Uterus (tissue), 2 donors: ENCODE results near the gene IFITM10.

ENCODE experiments used
- POLR2A ChIP-seq, 2 donors: fragments of 450-650 bp; IDR thresholded peaks; one replicate each; pipeline ENCODE4 v1.6.1; 2016; ENCODE audit warnings: antibody characterized with exemption in 2 of 2, mild to moderate bottlenecking in 1 of 2, moderate library complexity in 1 of 2
- TF ChIP-seq, protein P1 (sequence below), 4 experiments: fragments of 200-600 bp in 2 of 4; fragments of 450-650 bp in 2 of 4; sonication (generic) in 2 of 4; IDR thresholded peaks; one replicate each; pipeline ENCODE4 v1.5.1; 2016 to 2019; ENCODE audit warnings: antibody characterized with exemption in 4 of 4, mild to moderate bottlenecking in 2 of 4, moderate library complexity in 1 of 4

DNA sequence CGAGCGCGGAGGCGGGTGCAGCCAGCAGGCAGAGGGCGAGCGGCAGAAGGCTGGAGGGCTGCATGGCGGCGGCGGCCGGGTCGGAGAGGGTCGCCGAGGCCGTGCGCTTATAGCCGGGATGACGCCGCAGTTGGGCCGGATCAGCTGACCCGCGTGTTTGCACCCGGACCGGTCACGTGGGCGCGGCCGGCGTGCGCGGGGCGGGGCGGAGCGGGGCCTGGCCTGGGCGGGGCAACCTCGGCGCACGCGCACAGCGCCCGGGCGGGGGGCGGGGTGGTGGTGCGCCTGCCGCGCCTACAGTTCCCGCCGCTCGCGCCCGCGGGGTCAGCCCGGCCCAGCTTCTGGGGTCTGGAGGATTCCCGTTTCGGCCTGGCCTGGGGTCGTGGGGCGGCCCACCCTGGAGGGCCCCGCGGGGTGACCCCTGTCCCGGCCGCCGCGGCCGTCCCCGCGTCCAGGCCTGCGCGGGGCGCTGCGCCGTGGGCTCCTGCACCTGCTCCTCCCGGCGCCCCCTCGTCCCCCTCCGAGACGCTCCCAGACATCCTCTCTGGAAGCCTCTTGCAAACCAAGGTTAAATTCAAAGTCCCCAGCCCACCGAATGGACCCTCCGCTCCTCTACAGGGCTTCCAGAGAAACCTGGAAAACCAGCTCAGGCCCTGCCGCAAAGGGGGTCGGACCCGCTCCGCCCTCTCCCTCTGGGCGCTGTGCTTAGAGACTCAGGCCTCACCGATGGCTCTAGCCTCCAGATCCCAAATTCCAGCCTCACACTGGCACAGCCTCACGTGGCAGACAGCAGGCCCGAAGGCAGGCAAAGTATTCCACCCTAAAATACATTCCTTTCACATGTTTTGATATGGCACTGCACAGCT lies 13.6 kb upstream of the IFITM10 start, which contains the start of gene CTSD:
- TF ChIP-seq, protein P1, sequence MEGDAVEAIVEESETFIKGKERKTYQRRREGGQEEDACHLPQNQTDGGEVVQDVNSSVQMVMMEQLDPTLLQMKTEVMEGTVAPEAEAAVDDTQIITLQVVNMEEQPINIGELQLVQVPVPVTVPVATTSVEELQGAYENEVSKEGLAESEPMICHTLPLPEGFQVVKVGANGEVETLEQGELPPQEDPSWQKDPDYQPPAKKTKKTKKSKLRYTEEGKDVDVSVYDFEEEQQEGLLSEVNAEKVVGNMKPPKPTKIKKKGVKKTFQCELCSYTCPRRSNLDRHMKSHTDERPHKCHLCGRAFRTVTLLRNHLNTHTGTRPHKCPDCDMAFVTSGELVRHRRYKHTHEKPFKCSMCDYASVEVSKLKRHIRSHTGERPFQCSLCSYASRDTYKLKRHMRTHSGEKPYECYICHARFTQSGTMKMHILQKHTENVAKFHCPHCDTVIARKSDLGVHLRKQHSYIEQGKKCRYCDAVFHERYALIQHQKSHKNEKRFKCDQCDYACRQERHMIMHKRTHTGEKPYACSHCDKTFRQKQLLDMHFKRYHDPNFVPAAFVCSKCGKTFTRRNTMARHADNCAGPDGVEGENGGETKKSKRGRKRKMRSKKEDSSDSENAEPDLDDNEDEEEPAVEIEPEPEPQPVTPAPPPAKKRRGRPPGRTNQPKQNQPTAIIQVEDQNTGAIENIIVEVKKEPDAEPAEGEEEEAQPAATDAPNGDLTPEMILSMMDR (IDR thresholded peaks at IDR 0.05) = no peak
- peak in 1 of 2 donors; percentile 67 for TF ChIP-seq POLR2A (IDR thresholded peaks at IDR 0.05)
